ENCODE data around the gene FAM131C.
"Not testable (repeated sequence)": the region's sequence is repeated elsewhere in the genome, so short reads cannot be mapped to it uniquely, and the experiment has no call there.

The FAM131C gene

DNA sequence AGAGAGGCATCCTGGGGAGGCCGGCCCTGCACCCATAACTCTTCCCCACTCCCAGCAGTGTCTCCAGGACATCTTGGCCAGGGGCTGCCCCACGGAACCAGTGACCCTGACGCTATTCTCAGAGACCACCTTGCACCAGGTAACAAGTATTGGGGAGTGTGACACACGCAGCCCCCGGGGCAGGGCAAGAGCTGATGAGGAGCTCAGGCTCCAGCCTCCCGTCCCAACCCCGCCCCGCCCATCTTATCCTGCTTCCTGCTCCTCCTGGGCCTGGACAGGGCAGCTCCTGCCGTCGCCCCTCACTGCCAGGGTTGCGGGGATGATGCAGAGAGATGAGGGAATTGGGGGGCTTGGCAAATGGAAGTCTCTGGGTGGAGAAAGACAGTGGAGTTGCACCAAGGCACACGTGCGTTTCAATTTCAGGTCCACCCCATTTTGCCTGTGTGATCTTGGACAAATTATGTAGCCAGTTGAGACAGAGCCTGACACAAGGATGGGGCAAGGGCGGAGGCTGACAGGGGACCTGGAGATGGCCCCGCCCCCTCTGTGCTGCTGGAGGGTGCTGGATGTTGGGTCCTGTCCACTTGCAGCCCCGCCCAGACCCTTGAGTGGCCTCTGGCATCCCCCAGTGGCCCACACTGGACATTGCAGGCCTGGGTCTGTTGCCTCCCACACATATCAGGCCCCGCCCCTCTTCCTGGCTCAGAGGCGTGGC, 40.9 kb downstream of the FAM131C start:
- peak; percentile 97 for DNase-seq

DNA sequence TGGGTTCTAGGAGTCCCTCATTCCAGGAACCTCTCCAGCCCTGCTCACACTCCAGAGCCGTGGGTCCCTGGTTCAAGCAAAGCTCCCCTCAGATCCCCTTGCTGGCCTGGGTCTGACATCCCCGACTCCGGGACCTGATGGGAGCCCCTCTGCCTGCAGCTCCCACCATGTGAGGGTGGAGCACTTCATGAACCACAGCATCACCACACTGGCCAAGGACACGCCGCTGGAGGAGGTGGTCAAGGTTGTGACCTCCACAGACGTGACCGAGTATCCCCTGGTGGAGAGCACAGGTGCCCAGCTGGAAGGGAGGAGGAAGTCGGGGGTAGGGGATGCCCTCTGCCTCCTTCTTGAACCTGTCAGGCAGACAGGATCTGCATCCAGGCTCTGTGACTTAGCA, 41.9 kb downstream of the FAM131C start:
- DNase-seq = no peak

DNA sequence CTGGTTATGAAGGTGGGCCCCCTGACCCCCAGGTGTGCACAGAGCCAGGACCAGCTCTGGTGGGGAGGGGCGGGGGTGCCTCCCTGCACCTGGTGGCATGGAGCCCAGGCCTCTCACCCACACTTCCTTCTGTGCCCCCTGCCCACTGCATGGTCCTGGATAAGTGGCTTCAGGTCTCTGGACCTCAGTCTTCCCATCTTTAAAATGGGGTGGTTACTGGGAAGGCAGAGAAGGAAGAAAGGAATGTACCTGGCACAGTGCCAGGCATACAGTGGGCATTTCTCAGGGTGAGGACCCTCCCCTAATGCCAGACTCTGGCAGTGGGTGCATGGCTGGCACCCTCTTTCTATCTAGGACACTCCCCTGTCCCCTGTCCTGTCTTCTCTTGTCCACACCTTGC, 44.2 kb downstream of the FAM131C start:
- no peak for DNase-seq

DNA sequence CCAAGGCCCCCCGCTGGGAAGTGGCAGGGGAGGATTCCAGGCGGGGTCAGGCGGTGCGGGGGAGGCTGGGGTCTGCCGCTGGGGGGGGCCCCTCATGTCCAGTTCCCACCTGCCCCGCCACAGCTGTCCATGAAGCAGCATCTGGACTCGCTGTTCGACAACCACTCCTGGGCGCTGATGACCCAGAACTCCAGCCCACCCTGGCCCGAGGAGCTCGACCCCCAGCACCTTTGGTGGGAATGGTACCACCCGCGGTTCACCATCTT, 44.5 kb downstream of the FAM131C start:
- not testable (repeated sequence) for DNase-seq

DNA sequence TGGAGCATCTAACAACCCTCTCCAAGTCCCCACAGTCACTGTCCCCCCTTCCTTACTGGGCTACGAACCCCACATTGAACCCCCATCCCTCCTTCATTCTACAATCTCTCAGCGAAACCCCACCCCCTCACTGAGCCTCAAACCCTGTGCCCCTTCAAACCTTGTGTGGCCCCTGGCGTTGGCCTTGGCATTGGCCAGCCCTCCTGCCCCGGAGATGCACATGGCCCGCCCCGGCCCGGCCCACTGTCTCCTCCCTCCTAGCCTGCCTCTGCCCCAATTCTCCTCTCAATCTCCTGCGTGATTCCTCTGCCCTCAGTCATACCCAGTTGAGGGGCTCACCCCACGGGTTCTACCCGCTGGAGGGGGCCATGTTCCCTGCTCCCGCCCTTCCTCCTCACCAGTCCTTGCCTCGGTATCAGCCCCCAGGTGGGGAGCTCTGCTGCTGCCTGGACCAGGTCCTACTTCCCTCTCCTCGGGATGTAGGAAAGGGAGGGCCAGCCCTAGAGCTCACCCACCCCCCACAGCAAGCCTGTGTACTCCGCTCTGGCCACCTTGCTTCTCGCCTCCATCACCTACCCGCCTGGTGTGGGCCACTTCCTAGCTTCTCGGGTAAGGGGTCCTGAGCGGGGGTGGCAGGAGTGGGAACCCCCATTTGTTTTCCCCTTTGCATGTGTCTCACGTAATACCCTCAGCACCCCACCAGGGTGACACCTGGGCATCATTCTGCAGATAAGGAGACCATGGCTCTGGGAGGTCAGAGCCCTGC, 45.0 kb downstream of the FAM131C start:
- DNase-seq = no peak

DNA sequence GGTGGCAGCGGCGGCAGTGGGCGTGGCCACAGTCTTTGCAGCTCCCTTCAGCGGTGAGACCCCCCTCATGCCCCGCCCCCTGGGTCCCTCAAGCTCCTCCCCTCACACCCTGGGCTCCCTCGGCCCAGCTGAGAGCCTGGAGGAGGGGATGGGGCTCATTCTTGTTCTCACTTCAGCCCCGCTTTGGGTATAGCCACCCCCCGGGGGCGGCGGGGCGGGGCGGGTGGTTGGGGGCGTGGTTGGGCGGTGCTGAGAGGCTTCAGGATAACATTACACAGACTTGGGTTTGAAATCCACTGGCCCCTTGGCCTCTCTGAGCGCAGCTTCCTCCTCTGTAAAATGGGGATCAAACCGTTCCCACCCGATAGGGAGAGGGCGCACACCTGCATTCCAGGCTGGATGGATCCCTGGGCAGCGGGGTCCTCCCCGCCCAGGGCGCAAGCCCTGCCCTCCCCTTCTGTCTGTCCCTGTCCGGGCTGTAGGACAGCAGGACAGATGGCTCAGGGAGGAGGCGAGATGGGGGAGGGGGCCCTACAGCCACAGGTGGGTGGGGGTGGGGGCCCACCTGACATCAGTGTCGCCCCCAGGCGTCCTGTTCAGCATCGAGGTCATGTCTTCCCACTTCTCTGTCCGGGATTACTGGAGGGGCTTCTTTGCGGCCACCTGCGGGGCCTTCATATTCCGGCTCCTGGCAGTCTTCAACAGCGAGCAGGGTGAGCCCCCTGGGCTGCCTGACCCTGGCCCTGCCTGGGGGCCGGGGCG, 46.5 kb downstream of the FAM131C start:
- DNase-seq = peak; percentile 86

DNA sequence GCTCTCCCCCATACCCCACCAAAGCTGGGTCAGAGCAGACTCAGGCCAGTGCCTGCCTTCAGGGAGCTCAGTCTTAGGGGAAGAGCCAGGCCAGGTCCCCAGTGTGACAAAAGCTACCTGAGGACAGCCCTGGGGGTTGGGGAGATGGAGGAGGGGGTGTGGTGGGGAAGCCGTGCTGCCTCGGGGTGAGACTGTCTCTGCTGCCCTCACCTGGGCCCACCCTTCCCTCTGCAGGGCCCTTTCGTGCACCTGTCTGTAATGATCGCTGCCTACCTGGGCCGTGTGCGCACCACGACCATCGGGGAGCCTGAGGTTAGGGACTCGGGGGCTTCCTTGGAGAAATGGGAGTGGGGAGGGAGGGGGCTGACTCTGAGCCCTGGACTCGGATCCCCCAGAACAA, 47.1 kb downstream of the FAM131C start:
- DNase-seq = not testable (repeated sequence)

DNA sequence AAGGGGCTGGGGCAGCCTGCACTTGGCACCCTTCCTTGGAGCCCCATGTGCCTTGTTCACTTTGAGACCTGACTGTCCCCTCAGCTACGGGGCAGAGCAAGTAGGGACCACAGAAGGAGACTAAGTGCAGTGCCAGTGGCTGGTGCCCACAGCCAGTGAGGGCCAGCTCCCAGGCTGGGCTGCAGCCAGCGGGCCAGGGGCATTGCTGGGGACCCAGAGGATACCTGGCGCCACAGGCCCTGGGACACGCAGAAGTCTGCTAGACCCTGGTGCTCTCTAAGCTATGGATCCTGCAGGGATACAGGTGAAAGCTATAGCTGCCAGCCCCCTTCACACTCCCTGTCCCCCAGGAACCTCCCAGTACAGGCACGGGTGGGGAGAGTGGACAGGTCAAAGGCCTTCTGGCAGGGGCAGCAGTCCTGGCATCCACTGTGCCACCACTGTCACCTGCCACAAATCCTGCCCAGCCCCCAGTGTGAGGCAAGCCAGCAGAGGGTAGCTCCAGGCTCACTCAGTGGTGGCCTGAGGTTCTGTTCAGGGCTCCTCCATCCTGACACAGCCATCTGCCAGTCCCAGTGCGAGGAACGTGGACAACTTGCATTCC, 50.3 kb downstream of the FAM131C start:
- DNase-seq = no peak

DNA sequence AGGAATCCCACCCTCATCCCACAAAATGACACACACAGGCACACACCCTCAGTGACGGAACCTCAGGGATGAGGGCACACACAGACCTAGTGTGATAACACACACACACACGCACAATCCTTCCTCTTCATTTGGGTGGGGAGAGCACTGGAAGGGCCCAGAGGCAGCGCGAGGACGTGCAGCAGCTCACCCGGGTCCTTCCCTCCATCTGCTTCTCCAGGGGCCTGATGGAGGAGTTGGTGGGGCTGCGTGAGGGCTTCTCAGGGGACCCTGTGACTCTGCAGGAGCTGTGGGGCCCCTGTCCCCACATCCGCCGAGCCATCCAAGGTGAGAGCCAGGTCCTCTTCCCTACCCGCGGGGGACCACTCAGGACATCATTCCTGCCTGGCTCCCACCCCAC, 51.1 kb downstream of the FAM131C start:
- no peak for DNase-seq

DNA sequence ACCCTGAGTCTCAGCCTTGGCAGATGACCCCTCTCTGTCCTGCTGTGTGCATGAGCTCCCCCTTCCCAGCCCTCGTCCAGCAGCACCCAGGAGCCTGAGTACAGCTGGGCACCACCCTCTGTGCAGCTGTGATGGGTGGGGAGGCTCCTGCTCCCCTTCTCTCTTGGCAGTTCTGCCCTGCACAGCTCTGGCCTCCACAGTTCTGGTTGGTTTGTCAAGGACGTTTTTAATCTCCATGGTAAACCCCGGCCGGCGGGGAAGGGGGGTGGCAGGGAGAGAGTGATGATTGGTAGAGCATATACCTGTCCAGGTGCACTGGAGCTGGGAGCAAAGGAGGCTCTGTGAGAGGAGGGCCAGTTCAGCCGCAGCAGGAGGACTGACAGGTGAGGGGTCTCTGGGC, 51.8 kb downstream of the FAM131C start, which contains the start of gene CLCNKA:
TSS of gene CLCNKA (plus strand) at position 356 of the 400 bp plus-strand sequence. CDS start 584 bp downstream, outside the sequence.
- no peak for DNase-seq

DNA sequence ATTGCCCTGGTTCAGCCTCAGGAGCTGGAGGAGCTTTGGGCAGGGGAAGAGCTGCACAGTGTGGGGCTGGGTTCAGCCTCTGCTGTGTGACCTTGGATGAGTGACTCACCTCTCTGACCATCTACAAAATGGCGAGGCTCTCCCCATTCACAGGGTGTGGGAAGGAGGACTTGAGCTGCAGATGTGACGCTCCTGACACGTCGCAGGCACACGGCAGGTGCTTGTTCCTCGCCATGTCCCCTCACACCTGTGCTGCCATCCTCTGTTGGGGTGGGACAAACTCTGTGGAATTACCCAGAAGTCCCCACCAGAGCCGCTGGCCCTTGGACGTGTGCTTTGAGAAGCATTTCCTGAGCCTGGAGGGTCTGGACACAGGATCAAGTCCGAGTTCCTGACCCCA, 52.6 kb downstream of the FAM131C start:
- not testable (repeated sequence) for DNase-seq

DNA sequence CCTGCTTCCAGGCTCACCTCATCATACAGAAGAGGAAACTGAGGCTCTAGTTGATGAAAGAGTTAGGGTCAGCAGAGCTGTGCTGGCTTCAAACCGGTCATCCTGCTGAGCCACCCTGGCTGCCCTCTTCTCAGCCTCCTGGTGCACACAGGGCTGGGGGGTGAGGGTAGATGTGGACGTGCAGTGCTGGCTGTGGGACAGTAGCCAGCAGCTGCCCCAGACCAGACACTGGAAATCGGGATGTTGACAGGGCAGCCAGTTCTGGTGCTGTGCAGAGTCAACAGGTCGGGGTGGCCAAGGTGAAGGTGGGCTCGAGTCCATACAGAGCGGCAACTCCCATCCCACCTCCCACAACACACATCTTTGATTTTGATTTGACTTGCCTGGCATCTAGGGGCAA, 53.1 kb downstream of the FAM131C start:
- no peak for DNase-seq

DNA sequence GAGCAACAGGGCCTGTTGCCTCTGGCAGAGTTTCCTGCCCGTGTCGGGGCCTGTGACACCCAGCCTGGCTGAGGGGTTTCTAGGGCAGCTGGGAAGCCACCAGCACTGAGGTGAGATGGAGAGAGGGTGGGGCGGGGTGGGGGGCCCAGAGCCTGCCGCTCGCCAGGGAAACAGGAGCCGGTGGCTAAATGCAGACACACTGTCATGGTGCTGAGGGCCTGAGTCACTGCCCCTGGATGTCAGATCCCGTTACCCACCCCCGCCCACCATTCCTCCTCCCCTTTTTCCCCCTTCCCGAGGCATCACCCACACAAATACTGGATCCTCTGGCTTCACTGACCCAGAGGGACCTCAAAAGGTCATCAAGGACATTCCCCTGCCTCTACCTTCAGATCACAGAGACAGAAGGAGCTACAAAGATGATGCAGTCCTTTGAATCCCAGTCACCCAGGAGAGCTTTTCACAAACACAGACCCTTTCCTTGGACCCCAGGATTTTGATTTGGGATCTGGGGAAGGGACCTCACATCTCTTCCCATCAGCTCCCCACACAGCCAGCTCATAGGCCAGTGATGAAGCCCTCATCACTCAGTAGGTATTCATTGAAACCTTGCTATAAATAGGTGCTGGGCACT, 53.7 kb downstream of the FAM131C start:
- DNase-seq = no peak

DNA sequence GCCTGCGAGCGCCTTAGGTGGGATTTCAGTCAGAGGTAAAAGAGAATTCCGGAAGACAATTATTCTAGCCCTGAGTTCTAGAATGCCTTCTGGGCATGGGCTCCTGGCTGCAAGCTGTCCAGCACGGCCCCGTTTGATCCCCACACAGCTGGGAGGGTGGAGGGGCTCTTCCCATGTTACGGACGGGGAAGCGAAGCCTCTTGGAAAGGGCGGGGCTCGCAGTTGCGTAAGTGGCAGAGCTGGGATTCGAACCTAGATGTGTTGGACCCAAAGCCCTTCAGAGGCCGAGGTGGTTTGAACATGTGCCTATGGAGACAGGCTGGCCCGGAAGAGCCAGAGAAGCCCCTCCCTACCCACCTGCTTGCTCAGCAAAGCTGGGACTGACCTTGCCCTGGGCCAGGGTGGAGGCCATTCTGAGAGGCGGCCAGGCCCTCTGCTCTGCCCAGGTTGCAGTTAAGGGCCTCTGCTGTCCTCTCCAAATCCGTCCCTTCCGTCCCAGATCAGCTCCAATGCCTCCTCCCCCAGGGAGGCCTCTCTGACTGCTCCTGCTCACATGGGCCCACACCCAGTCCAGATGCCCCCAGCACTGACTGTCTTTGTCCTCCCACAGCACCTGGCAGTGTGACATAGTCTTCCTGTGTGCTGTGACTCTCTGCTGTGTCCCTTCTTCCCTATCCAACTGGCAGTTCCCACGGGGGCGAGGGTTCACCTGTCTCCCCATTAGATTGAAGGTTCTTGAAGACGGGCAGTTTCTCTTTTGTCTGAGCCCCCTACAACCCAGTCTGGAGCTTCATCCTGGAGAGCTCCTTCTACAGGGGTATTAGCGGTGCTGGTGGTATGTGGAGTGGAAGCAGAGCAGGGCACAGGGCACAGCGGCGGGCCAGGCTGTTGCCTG, 54.5 kb downstream of the FAM131C start:
- no peak for DNase-seq

DNA sequence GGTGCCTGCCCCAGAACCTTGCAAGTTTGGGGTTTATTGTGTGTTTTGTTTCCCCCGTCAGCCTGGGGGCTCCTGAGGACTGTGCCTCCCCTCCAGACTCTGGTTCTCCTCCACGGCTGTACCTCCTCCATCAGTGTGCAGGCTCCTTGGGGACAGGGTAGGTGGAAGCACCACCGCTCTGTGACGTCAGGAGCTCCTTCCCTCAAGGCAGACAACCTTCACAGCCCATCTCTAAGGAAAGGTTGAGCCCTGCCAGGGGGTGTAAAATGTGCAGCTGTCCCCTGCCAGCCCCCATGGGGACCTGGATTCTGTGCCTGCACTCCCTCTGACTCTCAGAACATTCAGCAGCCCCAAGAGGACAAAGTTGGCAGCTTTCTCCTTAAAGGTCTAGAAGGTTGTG, 55.1 kb downstream of the FAM131C start:
- DNase-seq = no peak

DNA sequence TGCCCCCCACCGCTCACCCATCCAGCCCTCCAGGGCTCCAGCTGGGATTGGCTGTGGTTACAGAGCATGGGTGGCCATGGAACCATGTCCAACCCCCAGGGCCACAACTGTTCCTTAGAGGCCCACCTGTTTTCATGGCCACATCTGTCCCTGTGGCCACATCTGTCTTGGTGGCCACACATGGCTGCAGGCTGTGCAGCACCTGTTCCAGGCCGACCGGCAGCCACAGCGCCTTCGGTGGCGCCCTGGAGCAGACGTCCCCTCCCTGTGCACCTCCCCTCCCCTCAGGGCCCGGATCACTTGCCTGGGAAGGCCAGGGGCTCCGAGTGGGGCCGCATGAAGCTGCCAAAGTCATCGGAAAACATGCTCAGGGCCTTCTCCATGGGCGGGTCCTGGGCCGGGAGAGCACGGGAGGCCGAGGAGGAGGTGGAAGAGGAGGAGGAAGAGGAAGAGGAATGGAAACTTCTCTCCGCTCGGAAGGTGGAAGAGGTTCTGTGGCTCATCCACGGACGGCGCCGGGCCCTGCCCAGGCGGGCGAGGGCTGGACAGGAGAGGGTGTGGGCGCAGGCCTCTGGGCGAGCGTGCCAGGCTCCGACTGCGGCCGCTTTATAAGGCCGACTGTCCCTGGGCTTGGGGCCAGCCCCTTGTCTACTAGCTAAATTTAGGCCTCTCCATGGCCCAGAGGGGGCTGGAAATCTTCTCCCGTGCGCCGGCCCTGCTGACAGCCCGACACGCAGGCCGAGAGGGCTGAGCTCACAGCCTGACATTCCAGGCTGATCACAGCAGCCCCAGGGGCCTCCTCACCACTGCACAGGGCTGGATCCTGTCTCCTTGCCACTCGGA, 55.8 kb downstream of the FAM131C start, which contains the start of gene HSPB7:
TSS of gene HSPB7 (minus strand) at position 583 of the 843 bp plus-strand sequence. CDS start at position 503, 80 bp downstream.
- no peak for DNase-seq

DNA sequence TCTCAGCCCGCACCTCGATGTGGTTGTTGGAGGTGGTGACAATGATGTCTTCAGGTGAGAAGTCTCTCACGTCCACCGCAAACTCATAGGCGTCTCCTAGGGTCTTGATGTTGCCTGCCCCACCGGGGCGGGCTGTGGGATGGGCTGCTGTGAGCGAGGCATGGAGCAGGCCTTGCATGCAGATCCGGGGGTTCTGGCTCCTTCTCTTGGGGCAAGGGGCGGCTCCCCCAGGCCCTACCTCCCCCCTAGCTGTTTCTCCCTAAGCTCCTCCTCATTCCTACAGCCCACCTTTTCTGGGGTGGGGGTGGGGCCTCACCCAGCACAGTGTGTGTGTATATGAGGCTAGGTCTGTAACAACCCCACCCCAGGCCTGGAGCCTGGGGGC, 56.4 kb downstream of the FAM131C start:
- DNase-seq = no peak

DNA sequence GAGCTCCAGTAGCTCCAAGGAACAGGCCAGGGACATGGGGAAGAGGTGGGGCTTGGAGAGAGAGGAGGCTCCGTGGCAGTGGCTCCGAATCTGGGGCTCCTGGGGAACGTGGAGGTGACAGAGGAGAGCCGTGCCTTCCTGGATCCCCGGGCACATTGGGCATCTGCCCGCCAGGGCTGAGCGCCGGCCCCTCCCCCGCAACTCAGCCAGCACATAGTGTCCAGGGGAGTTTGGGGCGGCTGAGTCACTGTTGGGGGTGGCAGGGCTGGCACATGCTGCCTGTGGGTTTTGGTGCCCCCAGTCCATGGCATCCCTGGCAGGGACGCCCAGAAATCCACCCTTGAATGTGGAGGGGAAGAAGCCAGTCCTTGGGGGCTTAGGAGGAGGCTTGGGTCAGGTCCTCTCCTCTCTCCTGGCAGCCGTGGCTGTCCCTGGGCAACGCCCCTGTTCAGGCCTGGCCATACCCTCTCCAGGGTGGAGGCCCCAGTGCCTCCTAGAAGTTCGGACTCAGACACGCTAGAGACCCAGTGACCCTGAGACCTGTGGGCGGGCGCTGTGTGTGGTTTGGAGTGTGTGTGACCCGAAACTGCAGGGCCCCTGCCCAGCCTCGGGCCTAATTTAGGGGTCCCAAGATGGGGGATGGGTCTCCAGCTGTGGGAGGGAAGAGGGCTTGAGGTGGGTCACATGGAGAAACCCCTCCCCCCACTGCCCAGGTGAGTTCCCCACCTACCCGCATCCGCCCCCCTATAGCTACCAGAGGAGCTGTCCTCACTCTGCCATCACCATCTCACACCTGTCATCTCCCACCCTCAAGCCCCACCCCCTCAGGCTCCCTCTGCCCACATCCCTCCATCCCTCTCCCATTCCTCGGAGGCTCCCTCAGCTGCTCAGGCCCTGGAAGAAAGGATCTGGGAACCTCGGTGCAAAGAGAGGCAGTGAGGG, 57.2 kb downstream of the FAM131C start:
- DNase-seq = no peak

DNA sequence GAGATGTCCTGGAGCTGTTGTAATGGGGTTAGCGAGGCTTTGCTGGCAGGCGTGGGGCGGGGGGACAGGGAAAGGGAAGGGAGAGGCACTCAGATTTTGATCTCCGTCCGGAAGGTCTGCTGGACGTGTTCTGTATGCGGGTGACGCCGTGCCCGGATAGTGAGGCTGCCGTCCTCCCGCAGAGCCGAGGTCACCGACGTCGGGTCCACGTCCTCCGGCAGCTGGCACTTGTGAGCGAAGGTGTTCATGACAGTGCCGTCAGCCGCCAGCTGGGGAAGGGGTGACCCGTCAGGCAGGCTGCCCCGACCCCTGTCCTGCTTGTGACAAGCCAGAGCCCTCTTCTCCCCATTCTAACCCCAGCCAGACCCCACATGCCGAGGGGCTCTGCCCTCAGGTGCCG, 58.0 kb downstream of the FAM131C start:
- no peak for DNase-seq
